Measurements from ENCODE around the gene TANGO6.
A peak's percentile ranks its signal among the peaks of the same experiment; 100 is the strongest.

TANGO6 gene

GRCh38 chr16:68902003-68902968, 59.0 kb downstream of the TANGO6 start:
- Histone ChIP-seq H3K36me3 (ENCODE audit: low read depth) (peaks cover 18% of the 10 kb centered on the region), H3K4me1 (ENCODE audit: insufficient read depth, poor library complexity, severe bottlenecking) (no peaks in the 10 kb centered on the region), H3K27me3 (ENCODE audit: insufficient read depth, poor library complexity, severe bottlenecking) (no peaks in the 10 kb centered on the region), H3K4me3 (ENCODE audit: severe bottlenecking) (no peak overlapping the region), H3K27ac (ENCODE audit: poor library complexity, severe bottlenecking) (no peak overlapping the region), H3K9me3 (ENCODE audit: severe bottlenecking) (no peaks in the 10 kb centered on the region)
- no peak for DNase-seq (ENCODE audit: low spot score)
- peak; percentile 86 for TF ChIP-seq CTCF (IDR thresholded peaks at IDR 0.05; ENCODE audit: poor library complexity, severe bottlenecking)
- peak; percentile 73 for ATAC-seq (ENCODE audit: low read depth)

- Histone ChIP-seq H3K9me3 (ENCODE audit: severe bottlenecking) (no peaks in the 10 kb centered on the region), H3K36me3 (ENCODE audit: low read depth) (peaks cover 22% of the 10 kb centered on the region), H3K4me1 (ENCODE audit: insufficient read depth, poor library complexity, severe bottlenecking) (no peaks in the 10 kb centered on the region), H3K27ac (ENCODE audit: poor library complexity, severe bottlenecking) (no peak overlapping the region), H3K27me3 (ENCODE audit: insufficient read depth, poor library complexity, severe bottlenecking) (no peaks in the 10 kb centered on the region), H3K4me3 (ENCODE audit: severe bottlenecking) (no peak overlapping the region)
- ATAC-seq (ENCODE audit: low read depth) (no peak), DNase-seq (ENCODE audit: low spot score) (no peak)
- no peak for TF ChIP-seq CTCF (IDR thresholded peaks at IDR 0.05; ENCODE audit: poor library complexity, severe bottlenecking)
Observed at GRCh38 chr16:68902969-68903345, 59.6 kb downstream of the TANGO6 start.

- Histone ChIP-seq H3K9me3 (ENCODE audit: severe bottlenecking) (no peaks in the 10 kb centered on the region), H3K4me3 (ENCODE audit: severe bottlenecking) (no peak overlapping the region), H3K36me3 (ENCODE audit: low read depth) (peaks cover 46% of the 10 kb centered on the region), H3K27me3 (ENCODE audit: insufficient read depth, poor library complexity, severe bottlenecking) (no peaks in the 10 kb centered on the region), H3K4me1 (ENCODE audit: insufficient read depth, poor library complexity, severe bottlenecking) (no peaks in the 10 kb centered on the region), H3K27ac (ENCODE audit: poor library complexity, severe bottlenecking) (no peak overlapping the region)
- ATAC-seq (ENCODE audit: low read depth) (no peak), DNase-seq (ENCODE audit: low spot score) (no peak)
- TF ChIP-seq CTCF (IDR thresholded peaks at IDR 0.05; ENCODE audit: poor library complexity, severe bottlenecking): no peak
Observed at GRCh38 chr16:68907297-68907696, 64.0 kb downstream of the TANGO6 start.

- H3K9me3 ChIP-seq (ENCODE audit: severe bottlenecking): no peaks in the 10 kb centered on the region
- H3K4me3 ChIP-seq (ENCODE audit: severe bottlenecking): no peak overlapping the region
- ATAC-seq (ENCODE audit: low read depth) (no peak), DNase-seq (ENCODE audit: low spot score) (no peak)
- no peaks in the 10 kb centered on the region for H3K4me1 ChIP-seq (ENCODE audit: insufficient read depth, poor library complexity, severe bottlenecking)
- H3K27ac ChIP-seq (ENCODE audit: poor library complexity, severe bottlenecking): no peak overlapping the region
- H3K27me3 ChIP-seq (ENCODE audit: insufficient read depth, poor library complexity, severe bottlenecking): no peaks in the 10 kb centered on the region
- no peak for TF ChIP-seq CTCF (IDR thresholded peaks at IDR 0.05; ENCODE audit: poor library complexity, severe bottlenecking)
- H3K36me3 ChIP-seq (ENCODE audit: low read depth): peaks cover 42% of the 10 kb centered on the region
Observed at GRCh38 chr16:68907781-68908181, 64.5 kb downstream of the TANGO6 start.
